Kidney tubule cell (primary cell): Measurements from ENCODE around the gene SERPINA1.
"Not testable (repeated sequence)": the region's sequence is repeated elsewhere in the genome, so short reads cannot be mapped to it uniquely, and the experiment has no call there.

Experiments
- DNase-seq: peaks from one replicate; pipeline ENCODE4 v3.0.0-alpha.2; 2018; ENCODE audit warnings: low spot score

Gene SERPINA1

DNA sequence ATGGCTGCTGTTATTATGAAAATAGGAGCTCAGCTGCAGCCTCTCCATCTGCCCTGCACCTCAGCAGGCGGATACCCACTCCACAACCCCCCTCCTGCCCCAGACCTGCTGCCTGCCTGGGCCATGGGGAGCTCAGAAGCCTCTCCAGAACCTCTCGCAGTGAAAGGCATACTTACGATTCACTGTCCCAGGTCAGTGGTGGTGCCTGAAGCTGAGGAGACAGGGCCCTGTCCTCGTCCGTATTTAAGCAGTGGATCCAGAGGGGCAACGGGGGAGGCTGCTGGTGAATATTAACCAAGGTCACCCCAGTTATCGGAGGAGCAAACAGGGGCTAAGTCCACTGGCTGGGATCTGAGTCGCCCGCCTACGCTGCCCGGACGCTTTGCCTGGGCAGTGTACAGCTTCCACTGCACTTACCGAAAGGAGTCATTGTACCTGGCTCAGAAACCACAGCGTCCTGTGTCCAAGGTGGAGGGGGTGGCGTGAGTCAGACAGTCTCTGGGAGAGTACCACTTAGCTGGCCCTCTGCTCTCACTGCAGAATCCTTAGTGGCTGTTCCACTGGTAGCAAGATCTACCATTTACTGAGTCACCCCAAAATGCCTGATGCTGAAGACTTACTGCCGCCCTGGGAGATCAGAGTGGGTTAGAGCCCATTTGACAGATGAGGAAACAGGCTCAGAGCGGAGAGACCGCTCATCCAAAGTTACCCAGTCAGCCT is at the start of gene SERPINA1:
Gene SERPINA1, minus strand, starts transcription at position 219 of the 720 bp plus-strand sequence. CDS start 5,365 bp downstream, outside the sequence.
- peak; percentile 94 for DNase-seq

DNA sequence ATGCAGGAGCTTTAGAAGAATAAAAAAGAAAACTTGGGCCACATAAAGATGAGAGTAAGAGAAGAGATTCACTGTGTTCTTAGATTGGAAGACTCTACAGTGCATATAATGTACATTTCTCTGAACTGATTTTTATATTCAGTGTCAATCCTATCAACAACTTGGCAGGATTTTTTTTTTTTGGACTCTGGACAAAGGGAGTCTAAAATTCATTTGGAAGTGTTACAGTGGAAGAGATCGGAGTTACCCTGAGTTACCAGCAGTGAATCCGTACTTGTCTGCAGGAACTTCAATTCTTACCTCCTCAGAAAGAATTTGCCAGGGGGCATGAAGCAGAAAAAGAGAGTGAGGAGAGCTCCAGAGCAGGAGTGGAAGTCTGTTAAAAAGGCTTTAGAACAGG is 40.2 kb upstream of the SERPINA1 start:
- no peak for DNase-seq

DNA sequence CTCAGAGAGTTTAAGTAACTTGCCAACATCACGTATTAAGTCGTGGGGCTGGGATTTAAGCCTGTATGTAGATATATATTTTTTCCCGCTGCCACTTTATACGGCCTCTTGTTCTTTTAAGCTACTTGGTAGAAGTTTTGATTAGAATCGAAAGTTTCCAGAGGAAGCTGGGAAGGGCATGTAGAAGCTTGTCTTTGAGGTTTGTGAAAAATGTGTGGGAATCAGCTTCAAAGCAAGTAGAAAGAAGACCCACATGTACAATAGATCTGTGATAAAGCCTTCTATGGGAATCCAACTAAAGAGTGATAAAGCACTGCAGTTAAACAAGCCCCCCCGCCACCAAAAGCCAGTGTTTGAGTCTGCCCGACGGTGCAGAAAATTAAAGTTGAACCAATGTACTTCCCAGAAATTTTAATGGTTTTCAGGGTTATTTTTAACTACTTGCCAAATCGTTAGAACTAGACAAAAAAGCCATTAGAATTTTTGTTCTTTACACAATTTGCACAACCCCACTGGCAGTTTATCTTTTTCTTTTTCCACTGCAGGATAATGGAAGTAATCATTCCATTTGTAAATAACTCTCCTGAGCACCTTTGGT is 38.7 kb upstream of the SERPINA1 start:
- DNase-seq, result no peak

DNA sequence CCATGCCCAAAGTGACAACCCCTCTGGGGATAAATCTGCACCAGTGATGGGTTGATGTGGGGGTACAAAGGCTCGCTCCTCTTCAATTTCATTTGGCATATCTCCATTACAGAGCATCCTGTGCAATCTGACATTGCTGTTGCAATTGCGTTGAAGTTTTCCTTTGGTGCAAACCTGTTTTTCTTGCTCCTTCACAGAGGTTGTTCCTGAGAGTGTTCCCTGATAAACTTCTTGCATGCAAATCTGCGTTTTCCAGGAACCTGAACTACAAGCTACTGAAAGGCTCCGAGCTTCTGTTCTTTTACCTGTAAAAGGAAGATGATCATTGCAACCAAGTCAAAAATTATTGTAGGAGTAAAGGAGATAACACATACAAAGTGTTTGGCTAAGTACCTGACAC is 38.1 kb upstream of the SERPINA1 start:
- no peak for DNase-seq

DNA sequence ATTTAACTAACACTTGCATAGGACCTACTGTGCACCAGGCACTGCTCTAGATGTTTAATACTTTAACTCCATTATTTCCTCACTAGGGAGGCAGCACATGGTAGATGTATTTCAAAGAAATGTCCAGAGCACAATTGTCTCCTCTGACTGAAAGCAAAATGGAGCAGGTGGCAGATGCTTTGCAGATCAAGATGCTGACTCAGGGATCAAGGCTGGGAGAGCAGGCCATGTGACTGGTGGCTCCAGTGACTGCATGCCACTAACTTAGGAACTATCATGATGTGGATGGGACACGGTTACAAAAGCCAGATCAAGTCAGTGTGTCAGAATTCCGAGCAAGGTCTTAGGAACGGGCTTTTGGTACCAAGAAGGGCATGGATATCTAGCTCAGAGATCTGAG is 36.0 kb upstream of the SERPINA1 start:
- DNase-seq, result peak; percentile 2

DNA sequence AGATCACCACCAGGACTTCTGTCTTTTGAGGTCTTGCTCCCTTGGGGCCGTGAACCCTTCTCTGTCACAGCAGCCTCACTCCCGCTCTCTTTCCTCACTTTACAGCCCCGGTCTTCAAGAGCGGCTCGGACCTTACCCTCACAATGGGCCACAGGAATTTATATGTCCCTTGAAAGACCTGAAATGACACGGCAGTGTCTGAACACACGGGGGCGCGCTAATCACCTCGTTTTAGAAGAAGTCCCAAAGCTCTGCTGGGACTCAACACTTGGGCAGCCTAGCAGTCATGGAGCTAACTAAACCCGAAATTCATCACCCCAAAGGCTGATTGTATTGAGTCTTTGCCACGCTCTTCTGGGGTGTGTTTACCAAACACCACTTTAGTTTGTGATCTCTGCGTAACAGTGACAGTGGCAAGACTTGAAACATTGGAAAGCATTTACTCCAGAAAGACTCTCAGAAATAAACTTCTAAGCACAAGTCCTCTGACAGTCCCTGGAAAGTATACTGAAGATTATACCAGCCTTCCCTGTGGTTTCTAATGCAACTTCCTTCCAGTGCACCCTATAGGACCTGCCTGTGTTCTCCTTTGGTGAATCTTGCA is 35.2 kb upstream of the SERPINA1 start:
- DNase-seq, result peak; percentile 73

DNA sequence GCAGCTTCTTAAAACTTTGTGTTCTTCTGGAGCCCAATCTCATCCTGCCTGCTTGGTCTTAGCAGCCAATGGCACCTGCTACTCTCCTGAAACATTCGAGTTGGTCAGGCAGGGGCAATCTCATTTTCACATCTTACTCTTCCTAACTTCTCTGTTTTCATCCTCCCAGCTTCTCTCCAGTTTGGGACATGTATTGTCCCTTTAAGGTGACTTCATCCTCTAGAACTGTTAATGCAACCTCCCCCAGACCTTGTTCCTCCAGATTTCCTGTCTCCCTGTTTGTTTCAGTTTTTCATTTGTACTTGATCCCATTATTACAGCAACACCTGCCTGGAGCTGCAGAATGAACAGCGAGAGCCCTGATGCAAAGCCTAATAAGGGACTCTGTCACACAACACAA is 32.9 kb upstream of the SERPINA1 start:
- no peak for DNase-seq

DNA sequence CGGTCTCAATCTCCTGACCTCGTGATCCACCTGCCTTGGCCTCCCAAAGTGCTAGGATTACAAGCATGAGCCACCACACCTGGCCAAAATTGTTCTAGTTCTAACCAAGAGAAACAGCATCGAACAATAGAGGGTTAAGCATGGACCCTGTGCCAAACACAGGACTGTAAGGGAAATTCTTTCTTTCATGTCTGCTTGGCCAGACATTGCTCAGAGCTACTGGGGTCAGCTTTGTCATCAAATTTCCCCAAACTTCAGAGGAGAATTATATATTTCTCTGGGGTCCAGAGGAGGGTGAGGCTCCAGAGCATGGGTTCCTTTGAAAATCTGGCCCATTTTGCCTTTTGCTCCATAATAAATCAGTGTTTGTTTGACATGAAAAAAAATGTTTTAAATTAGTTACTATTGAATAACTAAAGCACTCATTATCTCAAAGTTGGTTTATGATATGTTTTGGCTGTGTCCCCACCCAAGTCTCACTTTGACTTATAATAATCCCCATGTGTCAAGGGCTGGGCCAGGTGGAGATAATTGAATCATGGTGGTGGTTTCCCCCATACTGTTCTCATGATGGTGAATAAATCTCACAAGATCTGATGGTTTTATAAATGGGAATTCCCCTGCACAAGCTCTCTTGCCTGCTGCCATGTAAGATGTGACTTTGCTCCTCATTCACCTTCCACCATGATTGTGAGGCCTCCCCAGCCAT is 29.2 kb upstream of the SERPINA1 start:
- not testable (repeated sequence) for DNase-seq

DNA sequence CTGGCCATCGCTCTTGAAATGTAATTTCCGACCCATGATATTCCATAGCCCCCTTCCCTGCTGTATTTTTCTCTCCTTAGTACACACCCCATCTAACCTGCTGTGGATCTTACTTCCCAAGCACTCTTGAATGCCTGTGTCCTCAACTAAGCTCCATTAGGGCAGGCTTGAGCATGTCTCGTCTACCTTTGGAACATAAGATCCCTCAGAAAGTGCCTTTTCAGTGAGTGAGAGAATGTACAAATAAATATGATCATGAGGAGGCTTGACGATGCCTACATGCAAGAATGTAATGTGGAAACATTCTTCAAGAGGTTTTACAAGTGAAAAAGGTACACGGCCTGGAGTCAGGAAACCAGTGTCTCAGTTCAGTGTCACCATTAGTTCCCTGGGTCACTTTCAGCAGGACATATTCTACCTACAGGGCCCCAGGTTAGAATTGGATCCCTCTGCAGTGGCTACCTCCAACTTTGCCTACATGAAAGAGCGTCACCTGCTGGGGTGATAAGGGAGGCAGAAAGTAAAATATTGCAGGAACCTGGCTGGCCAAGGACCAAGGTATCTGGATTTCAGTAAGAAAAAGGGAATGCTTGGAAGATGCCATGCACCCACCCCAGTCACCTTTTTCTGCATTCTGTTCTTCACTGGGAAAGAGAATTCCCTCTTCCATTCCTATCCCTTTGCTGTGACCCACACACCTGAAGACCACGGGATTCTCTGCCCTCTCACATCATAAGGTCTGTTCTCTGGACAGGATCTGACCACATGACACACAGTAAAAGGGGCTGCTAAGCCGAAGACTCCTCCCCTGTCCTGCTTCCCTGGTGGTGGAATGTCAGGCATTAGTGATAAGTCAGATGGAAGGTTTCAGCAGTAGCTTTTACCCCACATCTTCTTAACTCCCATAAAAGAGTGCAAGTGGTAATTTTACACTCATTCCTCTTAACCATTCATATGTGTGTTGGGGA is 24.6 kb upstream of the SERPINA1 start:
- peak; percentile 32 for DNase-seq

DNA sequence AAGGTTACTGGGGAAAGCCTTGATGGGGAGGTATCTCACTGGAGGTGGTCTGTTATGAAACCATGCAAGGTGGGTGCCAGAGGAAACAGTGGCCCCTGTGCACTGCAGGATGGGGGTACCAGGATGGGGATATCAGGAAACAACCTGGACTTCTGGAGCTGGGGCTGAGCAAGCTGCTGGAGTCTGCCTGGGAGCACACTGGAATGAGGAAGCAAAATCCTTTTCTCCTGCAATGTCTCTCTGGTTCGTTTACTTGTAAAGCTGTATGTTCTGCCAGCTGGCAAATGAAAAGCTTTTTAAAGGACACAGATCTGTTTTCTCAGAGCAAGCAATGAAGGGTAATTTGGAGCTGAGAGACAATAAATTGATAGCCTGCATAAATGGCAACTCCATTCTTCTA is 23.2 kb upstream of the SERPINA1 start:
- DNase-seq, result peak; percentile 65

DNA sequence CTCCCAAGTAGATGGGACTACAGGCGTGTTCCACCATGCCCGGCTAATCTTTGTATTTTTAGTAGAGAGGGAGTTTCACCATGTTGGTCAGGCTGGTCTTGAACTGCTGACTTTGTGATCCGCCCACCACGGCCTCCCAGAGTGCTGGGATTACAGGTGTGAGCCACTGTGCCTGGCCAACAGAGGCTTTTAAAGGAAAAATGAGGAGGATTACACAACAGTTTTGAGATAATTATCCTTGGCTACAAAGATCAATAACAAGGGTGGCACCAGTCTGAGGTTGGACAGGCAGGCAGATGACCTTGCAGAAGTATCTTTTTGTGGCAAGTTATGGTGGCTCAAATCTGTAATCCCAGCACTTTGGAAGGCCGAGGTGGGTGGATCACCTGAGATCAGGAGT is 21.0 kb upstream of the SERPINA1 start:
- not testable (repeated sequence) for DNase-seq

DNA sequence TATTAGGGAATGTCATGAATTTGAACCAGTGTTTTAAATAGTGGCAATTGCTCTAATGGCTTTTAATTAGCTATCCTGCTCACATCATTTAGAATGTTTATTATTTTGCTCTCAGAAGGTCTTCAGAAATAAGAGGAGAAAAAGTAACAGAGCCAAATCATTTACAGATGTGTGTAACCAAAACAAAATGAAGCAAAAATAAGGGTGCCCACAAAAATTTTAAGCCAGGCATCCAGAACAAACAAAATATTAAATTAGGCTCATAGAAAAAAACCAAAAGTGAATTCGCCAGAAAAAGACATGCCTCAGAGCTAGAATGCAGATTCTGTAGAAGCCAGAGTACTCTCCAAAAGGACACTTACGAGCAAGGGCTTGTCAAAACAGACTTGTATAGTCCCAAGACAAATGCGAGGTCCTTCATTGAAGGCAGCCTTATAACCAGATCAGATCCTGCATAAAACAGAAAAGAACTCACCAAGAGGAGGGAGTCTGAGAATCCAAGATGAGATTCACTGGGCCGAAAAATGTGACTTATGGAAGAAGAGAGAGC is 20.2 kb upstream of the SERPINA1 start:
- no peak for DNase-seq

DNA sequence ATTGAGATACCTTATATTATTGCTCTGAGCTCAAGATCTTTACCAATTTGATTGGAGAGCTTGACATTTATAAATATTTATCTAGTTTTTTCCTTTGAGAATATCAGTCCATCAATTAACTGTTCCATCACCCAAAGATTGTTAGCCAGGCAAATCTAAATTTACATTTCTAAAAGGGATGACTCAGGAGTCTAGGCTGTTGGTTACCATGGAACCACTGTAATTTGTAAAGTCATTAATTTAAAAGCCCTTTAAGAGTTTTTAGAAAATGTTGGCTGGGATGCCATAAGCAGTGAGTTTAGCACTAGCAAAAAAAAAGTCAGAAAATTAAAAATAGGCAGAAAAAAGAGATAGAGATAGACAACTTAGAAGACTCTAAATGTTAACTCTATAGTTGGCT is 19.5 kb upstream of the SERPINA1 start:
- DNase-seq, result no peak

DNA sequence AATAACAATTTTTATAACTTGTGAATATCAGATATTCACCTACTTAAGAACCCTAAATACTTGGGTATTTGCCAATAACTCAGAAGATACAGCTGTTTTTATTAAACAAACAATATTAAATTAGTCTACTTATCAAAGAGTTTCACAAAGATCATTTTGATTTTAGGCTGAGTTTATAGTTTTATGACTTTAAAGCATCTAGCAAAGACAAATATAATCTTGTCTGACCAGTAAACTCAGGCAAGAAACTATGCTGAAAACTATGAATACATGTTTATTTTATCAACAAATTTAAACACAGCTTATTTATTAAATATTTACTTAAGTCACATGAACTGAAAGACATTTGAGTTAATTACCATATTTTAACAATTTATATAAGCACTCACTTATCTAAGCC is 18.5 kb upstream of the SERPINA1 start:
- DNase-seq, result no peak

DNA sequence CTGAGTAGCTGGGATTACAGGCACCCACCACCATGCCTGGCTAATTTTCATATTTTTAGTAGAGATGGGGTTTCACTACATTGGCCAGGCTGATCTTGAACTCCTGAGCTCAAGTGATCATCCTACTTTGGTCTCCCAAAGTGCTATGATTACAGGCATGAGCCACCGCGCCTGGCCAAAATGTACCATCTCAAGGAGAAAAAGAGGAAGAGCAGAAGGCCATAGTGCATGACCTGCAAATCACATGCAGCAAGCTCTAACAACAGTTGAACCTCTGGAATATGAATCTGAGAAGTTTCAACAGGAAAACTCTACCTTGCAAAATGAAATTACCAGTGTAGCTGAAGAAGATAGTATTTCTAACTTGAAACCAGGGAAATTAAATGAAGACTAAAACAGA is 17.1 kb upstream of the SERPINA1 start:
- no peak for DNase-seq

DNA sequence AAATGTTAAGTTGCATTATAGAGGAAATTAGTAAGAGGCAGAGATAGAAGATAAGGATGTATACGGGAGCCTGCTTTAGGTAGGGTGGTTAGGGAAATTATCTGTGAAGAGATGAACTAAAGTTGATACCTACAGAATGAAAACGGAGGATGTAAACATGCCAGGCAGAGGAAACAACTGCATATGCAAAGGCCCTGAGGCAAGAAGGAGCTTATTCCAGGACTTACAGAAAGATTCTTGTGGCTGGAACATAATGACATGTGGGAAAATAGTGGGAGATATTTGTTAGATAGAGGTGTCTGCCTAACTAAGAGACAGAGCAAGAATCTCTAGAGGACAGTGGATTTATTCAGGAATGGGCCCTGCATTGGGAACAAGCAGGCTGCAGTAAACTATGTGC is 16.2 kb upstream of the SERPINA1 start:
- DNase-seq, result no peak

DNA sequence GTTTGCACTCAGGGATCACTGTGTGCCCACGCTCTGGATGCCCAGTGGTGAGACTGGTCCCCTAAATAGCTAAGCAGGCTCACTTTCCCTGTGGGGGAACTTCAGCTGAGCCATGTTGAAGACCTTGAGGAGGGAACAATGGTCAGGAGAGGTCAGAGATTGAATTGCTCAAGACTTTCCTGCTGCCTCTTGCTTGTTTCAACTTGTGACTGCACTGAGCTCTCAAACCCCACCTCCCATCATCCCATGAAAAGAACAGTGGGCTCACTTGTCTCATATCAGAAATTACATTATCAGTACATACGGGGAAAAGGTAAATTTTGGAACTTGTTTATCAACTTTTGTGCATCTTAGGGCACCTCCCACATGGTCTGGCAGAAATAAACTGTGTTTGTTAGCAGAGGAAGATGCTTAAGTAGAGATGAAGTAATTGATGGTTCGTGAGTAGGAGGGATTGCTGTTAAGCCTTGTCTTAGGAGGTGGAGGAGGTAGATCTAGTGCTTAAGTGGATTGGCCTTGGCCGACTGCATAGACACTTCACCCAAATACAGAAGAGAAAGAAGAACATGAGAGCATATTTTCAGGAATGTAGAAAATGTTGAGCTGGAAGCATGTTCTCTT is 15.0 kb upstream of the SERPINA1 start:
- no peak for DNase-seq

DNA sequence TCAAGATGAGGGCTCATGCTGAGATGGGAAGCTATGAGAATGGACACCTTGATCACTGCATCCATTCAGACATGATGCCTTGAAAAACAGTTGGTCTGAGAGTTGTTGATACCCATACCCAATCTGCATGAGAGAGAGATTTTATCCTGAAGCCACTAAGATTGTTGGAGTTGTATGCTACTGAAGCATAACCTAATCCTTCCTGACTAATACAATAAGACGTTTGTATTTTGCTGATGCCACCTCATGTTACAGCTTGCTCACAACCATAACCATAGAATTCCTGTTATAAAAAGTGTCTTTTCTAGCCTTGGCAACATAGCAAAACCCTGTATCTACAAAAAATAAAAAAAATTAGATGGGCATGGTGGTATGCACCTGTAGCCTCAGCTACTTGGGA is 12.7 kb upstream of the SERPINA1 start:
- peak; percentile 75 for DNase-seq

DNA sequence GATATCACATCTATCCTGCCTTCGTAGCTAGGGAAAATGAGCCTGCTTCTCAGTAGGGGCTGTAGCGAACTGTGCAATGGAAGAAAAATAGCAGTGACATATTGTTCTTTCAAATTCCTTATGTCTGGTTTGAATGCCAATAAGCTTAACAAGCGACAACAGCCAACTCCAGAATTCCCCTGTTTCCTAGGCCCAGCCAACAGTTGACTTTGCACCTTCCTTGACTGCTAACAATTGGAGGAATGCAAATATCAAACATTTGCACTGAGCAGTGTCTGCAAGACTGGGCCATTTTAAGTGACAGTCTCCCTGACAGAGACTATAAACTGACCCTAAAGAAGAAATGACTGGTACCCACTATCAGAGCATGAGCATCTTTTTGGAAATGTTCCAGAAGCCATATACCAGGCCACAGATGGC is 12.0 kb upstream of the SERPINA1 start:
- no peak for DNase-seq

DNA sequence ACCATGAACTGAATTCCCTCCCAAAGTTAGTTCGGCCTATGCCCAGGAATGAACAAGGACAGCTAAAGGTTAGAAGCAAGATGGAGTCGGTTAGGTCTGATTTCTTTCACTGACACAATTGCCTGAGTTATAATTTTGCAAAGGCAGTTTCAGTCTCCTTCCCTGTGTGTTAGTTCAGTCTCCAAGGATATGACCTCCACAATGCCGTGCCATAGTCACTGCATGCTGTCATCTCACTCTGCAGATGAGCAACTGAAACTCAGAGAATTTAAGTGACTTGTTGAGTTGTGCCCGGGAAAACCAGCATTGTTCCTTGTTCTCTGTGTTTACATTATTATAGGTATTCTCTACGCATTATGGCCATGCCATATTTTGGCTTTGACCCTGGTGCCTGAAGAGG is 10.1 kb upstream of the SERPINA1 start:
- DNase-seq, result peak; percentile 37

DNA sequence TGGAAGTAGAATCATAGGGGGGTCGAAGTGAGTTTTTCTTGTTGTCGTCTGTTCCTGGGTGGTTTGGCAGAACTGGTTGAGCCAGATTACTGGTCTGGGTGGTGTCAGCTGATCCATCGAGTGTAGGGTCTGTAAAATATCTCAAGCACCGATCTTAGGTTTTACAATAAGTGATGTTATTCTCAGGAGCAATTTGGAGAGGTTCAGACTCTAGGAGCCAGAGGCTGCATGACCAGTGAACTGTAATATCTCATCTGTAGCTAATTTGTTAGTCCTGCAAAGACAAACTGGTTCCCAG is 9.7 kb upstream of the SERPINA1 start:
- no peak for DNase-seq
